Stimulated activated CD8-positive, alpha-beta memory T cell treated with anti-CD3 and anti-CD28 coated beads, Interleukin-2, amount 100 ng/mL, for 48 hours (primary cell): ENCODE measurements around the gene ALG14.
"Not testable (repeated sequence)": the region's sequence is repeated elsewhere in the genome, so short reads cannot be mapped to it uniquely, and the experiment has no call there.

Experiments used
- DNase-seq, 2 donors: peaks; one replicate each; pipeline ENCODE4 v3.0.0-alpha.2; 2020; ENCODE audit warnings: low read depth in 2 of 2

Gene ALG14

DNA sequence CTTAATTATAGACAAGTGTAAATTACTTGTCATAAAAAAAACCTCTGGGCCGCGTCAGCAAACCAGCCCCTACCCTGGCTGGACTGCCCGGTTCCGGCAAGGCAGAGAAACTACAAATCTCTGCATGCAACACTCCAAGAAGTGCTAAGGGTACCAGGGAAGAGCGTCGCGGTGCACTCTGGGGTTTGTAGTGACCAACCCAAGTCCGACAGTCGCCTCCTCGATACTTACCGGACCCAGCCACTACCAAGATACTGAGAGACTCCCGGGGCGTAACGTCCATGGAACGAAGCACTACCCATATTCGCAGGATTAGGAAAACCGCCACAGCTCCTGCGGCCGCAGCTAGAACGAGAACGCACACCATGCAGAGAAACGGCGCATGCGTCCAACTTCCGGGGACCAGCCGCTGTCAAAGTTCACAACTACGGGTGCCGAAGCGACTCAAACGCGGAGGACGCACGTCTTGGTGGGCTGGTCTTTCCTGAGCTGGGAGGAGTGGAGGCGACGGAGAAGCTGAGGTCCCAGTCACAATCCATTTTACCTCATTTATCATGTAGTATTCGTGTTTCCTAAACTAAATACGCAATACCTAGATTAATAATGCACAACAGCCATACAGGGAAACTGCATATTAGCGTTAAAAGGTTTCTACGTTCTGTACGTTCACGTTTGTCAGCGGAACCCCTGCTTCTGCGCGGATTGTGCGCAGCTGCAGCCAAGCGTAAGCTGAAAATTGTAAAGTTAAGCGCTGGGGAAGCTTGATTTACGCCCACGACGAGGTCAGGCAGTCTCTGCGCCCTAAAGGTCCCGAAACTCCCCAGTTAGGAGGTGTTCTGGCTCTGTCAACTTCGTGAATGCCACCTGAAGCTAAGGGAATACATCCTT is at the start of gene ALG14:
Gene ALG14 (minus strand): TSS at position 420 of the 888 bp plus-strand sequence. CDS start 53 bp downstream, at position 367.
- peak; percentile 80 to 85 for DNase-seq

- DNase-seq: no peak
These were observed 49.5 kb upstream of the ALG14 start for GRCh38 chr1:95122151-95122697.

- no peak for DNase-seq
These were observed 46.5 kb upstream of the ALG14 start for GRCh38 chr1:95119273-95119672.

DNA sequence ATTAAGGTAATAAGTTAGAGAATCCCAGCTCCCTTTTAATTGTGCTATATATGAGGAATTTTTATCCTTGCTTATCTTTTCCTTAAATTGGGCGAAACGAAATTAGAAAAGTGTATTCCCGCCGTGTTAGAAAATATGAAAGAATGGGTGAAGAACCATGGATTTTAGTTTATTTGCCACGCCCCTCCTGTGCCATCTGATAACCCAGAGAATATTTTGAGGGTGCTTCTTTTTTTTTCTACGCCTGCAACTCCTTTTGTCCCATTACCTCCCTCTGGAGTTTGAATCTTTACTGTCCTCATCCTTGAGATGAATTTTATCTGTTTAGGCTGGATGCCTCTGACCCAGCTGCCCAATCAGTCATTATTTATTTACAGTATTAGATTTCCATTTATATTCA is 46.0 kb upstream of the ALG14 start:
- DNase-seq: no peak

DNA sequence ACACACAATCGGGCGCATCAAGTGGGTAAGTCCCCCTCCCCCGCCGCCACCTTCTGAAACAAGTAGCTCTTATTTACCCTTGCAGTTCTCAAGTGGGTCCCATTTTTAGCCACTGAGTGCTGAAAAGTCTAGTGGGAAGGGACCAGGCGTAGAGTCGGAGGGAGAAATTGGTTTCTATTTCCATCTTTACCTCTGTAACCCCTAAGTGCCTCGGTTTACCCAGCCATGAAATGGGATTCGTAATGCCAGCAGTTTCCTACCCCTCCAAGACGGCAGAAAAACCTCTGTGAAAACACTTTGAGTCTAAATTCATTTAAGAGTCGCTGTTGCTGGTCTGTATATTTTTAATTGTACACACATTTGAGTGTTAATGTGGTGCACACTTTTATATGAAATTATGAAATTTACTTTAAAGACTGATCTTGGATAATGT is 45.3 kb upstream of the ALG14 start:
- peak in 1 of 2 donors; percentile 5 for DNase-seq

DNA sequence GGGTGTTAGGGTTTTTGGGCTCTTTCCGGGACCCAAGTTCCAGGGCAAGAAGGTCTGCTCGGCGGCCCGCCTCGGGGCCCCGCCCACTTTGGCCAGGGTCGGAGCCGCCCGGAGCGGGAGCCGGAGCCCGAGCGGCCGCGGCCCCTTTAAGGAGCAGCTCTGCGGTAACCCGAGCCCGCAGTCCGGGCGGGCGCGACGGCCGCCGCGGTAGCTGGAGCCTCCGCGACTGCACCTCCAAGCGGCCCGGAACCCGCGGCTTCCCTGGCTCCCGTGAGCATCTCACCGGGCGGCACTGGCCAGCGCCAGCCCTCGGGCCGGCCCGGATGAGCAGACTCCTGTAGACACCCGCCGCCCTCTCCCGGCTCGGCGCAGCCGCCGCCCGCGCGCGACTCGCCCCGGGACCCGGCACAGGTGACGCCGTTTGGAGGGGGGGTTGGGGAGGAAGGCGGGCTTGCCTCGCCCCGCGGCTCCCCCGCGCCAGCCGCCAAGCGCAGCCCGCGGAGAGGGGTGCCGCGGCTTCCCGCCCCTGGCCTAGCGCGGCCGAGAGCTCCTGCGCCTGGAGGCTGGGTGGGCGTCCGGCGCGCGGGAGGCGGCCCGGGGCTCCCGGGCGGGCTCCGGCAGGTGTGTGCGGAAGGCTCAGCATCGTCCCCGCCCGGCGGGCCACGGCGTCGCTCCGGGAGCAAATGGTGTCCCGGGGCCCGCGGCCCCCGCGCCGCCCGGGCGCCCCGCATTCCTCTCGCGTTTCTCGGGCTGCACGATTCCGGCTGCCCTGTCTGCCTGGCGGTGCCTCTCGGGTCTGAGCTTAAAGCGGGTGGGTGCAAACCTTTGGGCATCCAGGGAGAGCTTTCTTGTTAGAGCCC is 44.7 kb upstream of the ALG14 start, which contains the start of gene TLCD4:
Gene TLCD4 (plus strand): TSS at position 149 of the 860 bp plus-strand sequence. CDS start 26,547 bp downstream, outside the sequence.
- DNase-seq: peak; percentile 5 to 14

DNA sequence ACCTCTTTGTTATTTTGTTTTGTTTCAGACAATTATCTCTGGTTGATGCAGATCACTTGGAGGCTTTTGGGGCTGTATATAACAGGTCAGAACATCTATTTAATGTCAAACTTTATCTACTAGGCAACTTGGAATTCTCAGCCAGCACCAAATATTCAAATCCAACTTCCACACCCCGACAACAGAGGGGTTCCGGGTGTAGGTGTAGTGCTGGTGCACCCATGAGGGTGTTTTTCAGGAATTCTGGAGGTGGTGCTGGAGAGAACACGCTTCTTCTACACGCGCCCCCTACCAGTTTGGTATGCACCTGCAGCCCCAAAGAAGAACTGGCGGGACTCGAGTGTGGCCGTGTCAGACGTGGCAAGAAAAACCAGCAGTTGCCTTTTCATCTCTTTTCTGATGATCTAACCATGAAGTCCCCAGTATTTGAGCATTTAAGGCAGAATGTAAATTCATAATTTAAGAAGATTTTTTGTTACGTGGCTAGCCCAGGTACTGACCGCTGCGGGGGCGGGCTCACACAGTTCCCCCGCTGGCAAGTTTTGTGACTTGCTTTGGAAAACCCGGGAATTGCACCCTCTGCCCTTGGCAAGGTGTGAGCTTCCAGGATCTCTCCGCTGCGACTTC is 43.9 kb upstream of the ALG14 start:
- DNase-seq: peak; percentile 15 to 16

- no peak for DNase-seq
These were observed 43.0 kb upstream of the ALG14 start for GRCh38 chr1:95115708-95116137.

GRCh38 chr1:95113684-95114083 is 40.9 kb upstream of the ALG14 start:
- DNase-seq: no peak

GRCh38 chr1:95111014-95111413 is 38.3 kb upstream of the ALG14 start:
- no peak for DNase-seq

- no peak for DNase-seq
These were observed 36.0 kb upstream of the ALG14 start for GRCh38 chr1:95108792-95109191.

DNA sequence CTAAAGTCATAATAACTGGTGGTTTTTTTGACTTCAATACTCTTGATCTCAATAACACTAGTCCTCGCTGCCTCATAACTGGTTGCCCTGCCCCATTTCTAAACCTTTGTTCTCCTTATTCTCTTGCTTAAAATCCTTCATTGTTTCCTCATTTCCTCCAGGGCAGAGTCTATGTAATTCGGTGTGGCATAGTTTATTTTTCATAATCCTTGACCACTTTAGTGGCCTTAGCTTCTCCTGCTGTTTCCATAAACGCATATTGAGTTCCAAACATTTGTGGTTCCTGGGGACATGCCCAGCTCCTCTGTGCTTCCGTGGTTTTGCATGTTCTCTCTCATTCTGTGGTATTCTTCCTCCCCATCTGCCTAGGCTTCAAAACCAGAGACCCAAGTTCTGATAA is 25.4 kb upstream of the ALG14 start:
- no peak for DNase-seq

GRCh38 chr1:95097426-95097825 is 24.7 kb upstream of the ALG14 start:
- no peak for DNase-seq

- no peak for DNase-seq
These were observed 23.6 kb upstream of the ALG14 start for GRCh38 chr1:95096218-95096841.

DNA sequence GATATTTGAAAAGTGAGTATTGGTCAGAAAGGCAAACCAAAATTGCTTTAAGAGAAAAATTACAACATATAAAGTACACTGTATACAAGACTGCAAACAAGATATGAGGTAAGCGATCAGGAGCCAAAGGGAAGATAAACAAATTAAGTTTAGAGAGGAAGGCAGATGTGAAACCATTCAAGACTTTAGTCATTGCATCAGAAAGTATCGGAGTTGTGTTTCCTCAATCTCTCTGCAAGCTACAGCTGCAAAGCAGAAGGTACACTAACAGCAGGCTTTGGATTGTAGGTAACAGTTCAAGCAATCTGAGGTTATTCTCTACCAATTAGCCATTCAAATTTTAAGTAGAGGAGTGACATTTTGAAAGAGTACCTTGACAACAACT is 23.1 kb upstream of the ALG14 start:
- no peak for DNase-seq

GRCh38 chr1:95094923-95095322 is 22.2 kb upstream of the ALG14 start:
- DNase-seq: no peak

DNA sequence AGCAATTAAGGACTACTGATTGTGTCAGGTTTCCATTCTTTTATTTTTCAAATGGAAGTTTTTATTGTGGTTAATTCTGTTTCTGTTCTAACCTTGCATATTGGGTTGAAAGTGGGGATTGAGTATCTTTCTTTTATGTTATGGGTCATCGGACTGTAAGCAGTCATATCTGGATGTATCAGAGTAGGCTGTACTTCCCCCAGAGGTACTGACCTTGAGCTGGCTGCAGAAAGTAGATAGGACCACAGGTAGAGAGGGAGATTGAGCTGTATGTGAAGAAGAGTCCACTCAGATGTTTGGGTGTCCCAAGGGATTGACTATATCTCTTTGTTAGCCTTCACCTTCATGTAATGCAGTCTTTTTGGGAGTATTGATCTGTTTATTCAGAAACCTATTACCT is 20.5 kb upstream of the ALG14 start:
- no peak for DNase-seq

- DNase-seq: not testable (repeated sequence)
These were observed 20.1 kb upstream of the ALG14 start for GRCh38 chr1:95092891-95093290.

GRCh38 chr1:95091290-95091689 is 18.5 kb upstream of the ALG14 start:
- DNase-seq: not testable (repeated sequence)

GRCh38 chr1:95089650-95090287 is 17.0 kb upstream of the ALG14 start:
- no peak for DNase-seq

DNA sequence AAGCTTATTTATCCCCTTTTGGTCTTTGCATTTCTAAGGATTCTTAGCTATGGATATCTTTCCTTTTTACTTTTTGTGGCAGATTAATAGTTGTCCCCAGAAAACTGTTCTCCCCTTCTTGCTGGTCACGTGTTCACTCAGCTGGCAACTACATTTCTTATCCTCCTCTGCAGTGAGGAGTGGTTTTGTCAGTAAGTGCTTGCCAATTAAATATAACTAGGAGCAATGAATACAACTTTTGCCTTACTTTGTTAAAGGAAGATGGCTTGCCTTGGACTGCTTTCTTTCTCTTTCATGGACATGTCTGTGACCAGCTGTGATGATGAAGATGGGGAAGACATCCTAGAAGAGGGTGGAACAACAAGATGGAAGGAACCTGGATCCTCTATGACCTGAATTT is 15.6 kb upstream of the ALG14 start:
- DNase-seq: no peak
